Measurements from ENCODE around the gene TMEM204. TPM values are rescaled to one million over a fixed set of nuclear protein-coding genes. Genes with fewer than 3 reads are reported as not detected.

The TMEM204 gene
- total RNA-seq, 1 donor from 2014 or later, result under 0.01 TPM

GRCh38 chr16:1542533-1542932, 9.1 kb downstream of the TMEM204 start:
- no peaks in the 10 kb centered on the region for H3K36me3 ChIP-seq (ENCODE audit: control insufficient read depth, insufficient read depth, low read length)
- no peak for FAIRE-seq
- DNase-seq (ENCODE audit: low read depth), result no peak
- no peak overlapping the region for H3K4me3 ChIP-seq (ENCODE audit: low read depth, low read length)
- no peaks in the 10 kb centered on the region for H3K27me3 ChIP-seq (ENCODE audit: control insufficient read depth, insufficient read depth, low read length)
- TF ChIP-seq CTCF (IDR thresholded peaks at IDR 0.05; ENCODE audit: insufficient read depth, low read length, severe bottlenecking), result no peak

GRCh38 chr16:1543085-1543896, 9.8 kb downstream of the TMEM204 start:
- no peaks in the 10 kb centered on the region for H3K27me3 ChIP-seq (ENCODE audit: control insufficient read depth, insufficient read depth, low read length)
- TF ChIP-seq CTCF (IDR thresholded peaks at IDR 0.05; ENCODE audit: insufficient read depth, low read length, severe bottlenecking), result no peak
- no peak overlapping the region for H3K4me3 ChIP-seq (ENCODE audit: low read depth, low read length)
- FAIRE-seq (no peak), DNase-seq (ENCODE audit: low read depth) (peak; percentile 82)
- H3K36me3 ChIP-seq (ENCODE audit: control insufficient read depth, insufficient read depth, low read length), result no peaks in the 10 kb centered on the region

- DNase-seq (ENCODE audit: low read depth) (no peak), FAIRE-seq (no peak)
- Histone ChIP-seq H3K4me3 (ENCODE audit: low read depth, low read length) (no peak overlapping the region), H3K36me3 (ENCODE audit: control insufficient read depth, insufficient read depth, low read length) (no peaks in the 10 kb centered on the region), H3K27me3 (ENCODE audit: control insufficient read depth, insufficient read depth, low read length) (no peaks in the 10 kb centered on the region)
- TF ChIP-seq CTCF (IDR thresholded peaks at IDR 0.05; ENCODE audit: insufficient read depth, low read length, severe bottlenecking), result no peak
These were observed 11.9 kb downstream of the TMEM204 start for GRCh38 chr16:1545044-1546040.

- Histone ChIP-seq H3K4me3 (ENCODE audit: low read depth, low read length) (no peak overlapping the region), H3K27me3 (ENCODE audit: control insufficient read depth, insufficient read depth, low read length) (no peaks in the 10 kb centered on the region), H3K36me3 (ENCODE audit: control insufficient read depth, insufficient read depth, low read length) (no peaks in the 10 kb centered on the region)
- no peak for TF ChIP-seq CTCF (IDR thresholded peaks at IDR 0.05; ENCODE audit: insufficient read depth, low read length, severe bottlenecking)
- FAIRE-seq (no peak), DNase-seq (ENCODE audit: low read depth) (no peak)
These were observed 13.0 kb downstream of the TMEM204 start for GRCh38 chr16:1546430-1546829.

GRCh38 chr16:1548233-1548632, 14.8 kb downstream of the TMEM204 start:
- no peaks in the 10 kb centered on the region for H3K27me3 ChIP-seq (ENCODE audit: control insufficient read depth, insufficient read depth, low read length)
- H3K4me3 ChIP-seq (ENCODE audit: low read depth, low read length), result no peak overlapping the region
- TF ChIP-seq CTCF (IDR thresholded peaks at IDR 0.05; ENCODE audit: insufficient read depth, low read length, severe bottlenecking), result no peak
- no peaks in the 10 kb centered on the region for H3K36me3 ChIP-seq (ENCODE audit: control insufficient read depth, insufficient read depth, low read length)
- FAIRE-seq (no peak), DNase-seq (ENCODE audit: low read depth) (no peak)
